ENCODE measurements around the gene ZNF780A. TPM values are rescaled to one million over a fixed set of nuclear protein-coding genes. Genes with fewer than 3 reads are reported as not detected.

The ZNF780A gene
- 0.32 TPM for total RNA-seq

- peak in 1 of 2 donors; percentile 83 for DNase-seq (ENCODE audit: low spot score in 2 of 2)
- H3K9me3 ChIP-seq = no peaks in the 10 kb centered on the region
- peak within 1 kb of the TSS; percentile 90 to 94 for H3K27ac ChIP-seq
- peak within 1 kb of the TSS; percentile 78 to 90 for H3K4me3 ChIP-seq
- TF ChIP-seq CTCF (IDR thresholded peaks at IDR 0.05) = no peak
- H3K27me3 ChIP-seq = no peaks in the 10 kb centered on the region
- intact Hi-C loops (cut with DNase I) = loop anchor here (5.0 kb wide), 1 partner anchor 93 kb away; the partner anchor contains the start of gene ZNF546
- H3K36me3 ChIP-seq = no peaks in the 10 kb centered on the region
- peaks cover 0 to 5% of the 10 kb centered on the region in 2 donors for H3K4me1 ChIP-seq
Observed at GRCh38 chr19:40090241-40091204, at the start of gene ZNF780A. TSS of gene ZNF780A (minus strand) at chr19:40090943. CDS start at chr19:40084753, 6,190 bp downstream.

GRCh38 chr19:40139533-40140287 is 49.0 kb upstream of the ZNF780A start:
- Histone ChIP-seq H3K36me3 (no peaks in the 10 kb centered on the region), H3K27ac (no peak overlapping the region), H3K4me3 (no peak overlapping the region), H3K27me3 (no peaks in the 10 kb centered on the region), H3K9me3 (no peaks in the 10 kb centered on the region), H3K4me1 (peaks cover 0 to 10% of the 10 kb centered on the region in 2 donors)
- no peak for DNase-seq (ENCODE audit: low spot score in 2 of 2)
- intact Hi-C loops (cut with DNase I) = loop anchor here (1.0 kb wide), 1 partner anchor 83 kb away; no protein-coding TSS in a partner anchor
- TF ChIP-seq CTCF (IDR thresholded peaks at IDR 0.05) = peak; percentile 64 to 76 (median 67)

GRCh38 chr19:40136818-40137217 is 46.1 kb upstream of the ZNF780A start:
- H3K4me1 ChIP-seq = no peaks in the 10 kb centered on the region
- no peaks in the 10 kb centered on the region for H3K27me3 ChIP-seq

GRCh38 chr19:40134866-40135265 is 44.1 kb upstream of the ZNF780A start:
- TF ChIP-seq CTCF (IDR thresholded peaks at IDR 0.05) = no peak
- no peaks in the 10 kb centered on the region for H3K27me3 ChIP-seq
- H3K4me3 ChIP-seq = no peak overlapping the region
- intact Hi-C loops (cut with DNase I) = no loop called here
- no peak for DNase-seq (ENCODE audit: low spot score in 2 of 2)
- H3K9me3 ChIP-seq = peaks cover 0 to 3% of the 10 kb centered on the region in 2 donors
- no peaks in the 10 kb centered on the region for H3K4me1 ChIP-seq
- no peak overlapping the region for H3K27ac ChIP-seq
- no peaks in the 10 kb centered on the region for H3K36me3 ChIP-seq

More at GRCh38 chr19:40136818-40137217, 46.1 kb upstream of the ZNF780A start:
- no peak overlapping the region for H3K4me3 ChIP-seq
- TF ChIP-seq CTCF (IDR thresholded peaks at IDR 0.05) = no peak
- H3K27ac ChIP-seq = no peak overlapping the region
- no peaks in the 10 kb centered on the region for H3K36me3 ChIP-seq
- no peak for DNase-seq (ENCODE audit: low spot score in 2 of 2)
- intact Hi-C loops (cut with DNase I) = no loop called here
- H3K9me3 ChIP-seq = no peaks in the 10 kb centered on the region

GRCh38 chr19:40133491-40133890 is 42.7 kb upstream of the ZNF780A start:
- no peak for DNase-seq (ENCODE audit: low spot score in 2 of 2)
- H3K27me3 ChIP-seq = no peaks in the 10 kb centered on the region

More at GRCh38 chr19:40133491-40133890, 42.7 kb upstream of the ZNF780A start:
- Histone ChIP-seq H3K27ac (no peak overlapping the region), H3K4me1 (no peaks in the 10 kb centered on the region), H3K36me3 (no peaks in the 10 kb centered on the region), H3K9me3 (peaks cover 0 to 5% of the 10 kb centered on the region in 2 donors), H3K4me3 (no peak overlapping the region)
- intact Hi-C loops (cut with DNase I) = no loop called here
- no peak for TF ChIP-seq CTCF (IDR thresholded peaks at IDR 0.05)

Measured in ascending aorta (tissue), 2 donors.